HG02588 (cell line): Measurements from ENCODE around the gene THAP3.
A peak's percentile ranks its signal among the peaks of the same experiment; 100 is the strongest.

Experiments
- ATAC-seq: cut with Tn5 transposase; IDR thresholded peaks from one replicate; pipeline ENCODE4 v1.9.1; 2021; ENCODE audit warnings: mild to moderate bottlenecking, moderate library complexity; ENCODE audit not compliant: unreplicated experiment

THAP3 gene

GRCh38 chr1:6603915-6604558 is 20.6 kb upstream of the THAP3 start:
- ATAC-seq: no peak

- peak; percentile 33 for ATAC-seq
These were observed 11.9 kb upstream of the THAP3 start for GRCh38 chr1:6612641-6613360.

- ATAC-seq: peak; percentile 81
These were observed 11.2 kb upstream of the THAP3 start, which contains the start of gene PHF13 for GRCh38 chr1:6613361-6614018. Gene PHF13, plus strand, starts transcription at chr1:6613731. Its CDS starts 336 bp downstream, at chr1:6614067.

- no peak for ATAC-seq
These were observed 10.4 kb upstream of the THAP3 start for GRCh38 chr1:6614019-6614928.

GRCh38 chr1:6614929-6615785 is 9.5 kb upstream of the THAP3 start:
- ATAC-seq: no peak

GRCh38 chr1:6619045-6619444 is 5.6 kb upstream of the THAP3 start:
- no peak for ATAC-seq

GRCh38 chr1:6621429-6622391 is 3.0 kb upstream of the THAP3 start:
- ATAC-seq: no peak

- no peak for ATAC-seq
These were observed 2.1 kb upstream of the THAP3 start for GRCh38 chr1:6622396-6623152.

- no peak for ATAC-seq
These were observed 1.3 kb upstream of the THAP3 start for GRCh38 chr1:6623269-6623965.

- peak; percentile 10 for ATAC-seq
These were observed 999 bp downstream of the THAP3 start for GRCh38 chr1:6625584-6626149.

GRCh38 chr1:6627031-6627430 is 2.4 kb downstream of the THAP3 start:
- ATAC-seq: no peak

- ATAC-seq: no peak
These were observed 3.3 kb downstream of the THAP3 start for GRCh38 chr1:6627841-6628545.

- ATAC-seq: no peak
These were observed 4.4 kb downstream of the THAP3 start for GRCh38 chr1:6628971-6629479.

- no peak for ATAC-seq
These were observed 5.4 kb downstream of the THAP3 start for GRCh38 chr1:6630027-6630426.

- no peak for ATAC-seq
These were observed 6.4 kb downstream of the THAP3 start for GRCh38 chr1:6631058-6631457.
